GM23338 (cell line): ENCODE results near the gene PCDHB10. TPM values are rescaled to one million over a fixed set of nuclear protein-coding genes. Genes with fewer than 3 reads are reported as not detected.
"Not testable (repeated sequence)": the region's sequence is repeated elsewhere in the genome, so short reads cannot be mapped to it uniquely, and the experiment has no call there.

Experiments
- ATAC-seq: fragments of 200-7000 bp; cut with Tn5 transposase; 3 replicates; pipeline ENCODE4 v1.9.1; 2020
- DNase-seq: peaks from one replicate; pipeline ENCODE4 v3.0.0-alpha.2; 2015; ENCODE audit warnings: low spot score
- H2AFZ ChIP-seq: fragments of 200-600 bp; sonication (generic); 2 replicates; pipeline ENCODE4 v1.8.0; 2016; ENCODE audit warnings: antibody characterized with exemption, mild to moderate bottlenecking, moderate library complexity
- H3F3A ChIP-seq: fragments of 200-600 bp; sonication (generic); replicated peaks from 2 replicates; pipeline ENCODE4 v1.8.0; 2017; ENCODE audit warnings: antibody characterized with exemption, mixed run types, low read depth
- H3K27ac ChIP-seq: fragments of 200-600 bp; sonication (generic); 2 replicates; pipeline ENCODE4 v1.6.1; 2016; ENCODE audit warnings: low read depth
- H3K27me3 ChIP-seq: fragments of 200-600 bp; sonication (generic); 2 replicates; pipeline ENCODE4 v1.8.0; 2016; ENCODE audit warnings: mild to moderate bottlenecking, mixed run types, moderate library complexity; ENCODE audit not compliant: insufficient read depth
- H3K36me3 ChIP-seq: fragments of 200-600 bp; sonication (generic); 2 replicates; pipeline ENCODE4 v1.8.0; 2016; ENCODE audit warnings: mild to moderate bottlenecking; ENCODE audit not compliant: insufficient read depth
- H3K4me1 ChIP-seq: fragments of 200-600 bp; sonication (generic); 2 replicates; pipeline ENCODE4 v1.8.0; 2016; ENCODE audit warnings: mild to moderate bottlenecking, moderate library complexity; ENCODE audit not compliant: insufficient read depth
- H3K4me2 ChIP-seq: fragments of 200-600 bp; sonication (generic); 2 replicates; pipeline ENCODE4 v1.7.1; 2017; ENCODE audit warnings: mixed run types
- H3K4me3 ChIP-seq: fragments of 200-600 bp; sonication (generic); 2 replicates; pipeline ENCODE4 v1.6.1; 2016; ENCODE audit warnings: mixed run types
- H3K79me2 ChIP-seq: fragments of 200-600 bp; sonication (generic); replicated peaks from 2 replicates; pipeline ENCODE4 v1.8.0; 2017; ENCODE audit warnings: mild to moderate bottlenecking; ENCODE audit not compliant: insufficient read depth
- H3K9me2 ChIP-seq: fragments of 200-600 bp; sonication (generic); 2 replicates; pipeline ENCODE4 v1.8.0; 2017; ENCODE audit not compliant: insufficient read depth
- H4K20me1 ChIP-seq: fragments of 200-600 bp; sonication (generic); replicated peaks from 2 replicates; pipeline ENCODE4 v1.8.0; 2017; ENCODE audit warnings: mild to moderate bottlenecking; ENCODE audit not compliant: insufficient read depth
- H3K27ac Mint-ChIP-seq: 2 replicates; pipeline ENCODE4 v1.8.0; 2020; ENCODE audit warnings: inconsistent platforms, mild to moderate bottlenecking, moderate library complexity, mixed read lengths
- H3K27me3 Mint-ChIP-seq: 3 replicates; pipeline ENCODE4 v1.8.0; 2022; ENCODE audit warnings: low read depth, mild to moderate bottlenecking, moderate library complexity, mixed read lengths, inconsistent platforms; ENCODE audit not compliant: insufficient read depth, poor library complexity
- H3K36me3 Mint-ChIP-seq: 3 replicates; pipeline ENCODE4 v1.8.0; 2021; ENCODE audit warnings: low read depth, mild to moderate bottlenecking, inconsistent platforms, moderate library complexity, mixed read lengths
- H3K4me1 Mint-ChIP-seq: 3 replicates; pipeline ENCODE4 v1.8.0; 2020; ENCODE audit warnings: mild to moderate bottlenecking, inconsistent platforms, mixed read lengths
- H3K4me3 Mint-ChIP-seq: 3 replicates; pipeline ENCODE4 v1.8.0; 2021; ENCODE audit warnings: moderate library complexity, mild to moderate bottlenecking, inconsistent platforms, mixed read lengths
- H3K9me3 Mint-ChIP-seq: 3 replicates; pipeline ENCODE4 v1.8.0; 2020; ENCODE audit warnings: moderate library complexity, mild to moderate bottlenecking, inconsistent platforms, mixed read lengths
- polyA plus RNA-seq: library from polyadenylated mRNA; unstranded; fragments of >200 nt; fragmentation: Nextera tagmentation; extraction: Ambion mirVana; gene quantifications from 2 replicates; pipeline ENCODE4 v1.2.1, GENCODE V29; 2016
- total RNA-seq: library from RNA; depleted of rRNA; stranded (reverse); fragments of >200 nt; shearing (Covaris generic); gene quantifications from 2 replicates; pipeline ENCODE4 v1.2.3, GENCODE V29; 2014
- TF ChIP-seq, protein P1 (sequence below), 2 experiments: fragments of 200-600 bp in 1 of 2; sonication (generic) in 1 of 2; conservative IDR thresholded peaks; 2 replicates each; pipeline versions ENCODE4 v1.5.1 to v1.6.1; 2016 to 2017; ENCODE audit warnings: antibody characterized with exemption in 2 of 2, low read depth in 2 of 2, mild to moderate bottlenecking in 2 of 2, moderate library complexity in 1 of 2
- TF ChIP-seq, protein P2 (sequence below): fragments of 250-450 bp; sonication (Bioruptor Pico); IDR thresholded peaks from 2 replicates; pipeline ENCODE4 v1.5.0; 2020; ENCODE audit warnings: mild to moderate bottlenecking, moderate library complexity

PCDHB10 gene
- total and polyA plus RNA-seq, 2 experiments from 2014 or later = 1.6 to 2.7 TPM

DNA sequence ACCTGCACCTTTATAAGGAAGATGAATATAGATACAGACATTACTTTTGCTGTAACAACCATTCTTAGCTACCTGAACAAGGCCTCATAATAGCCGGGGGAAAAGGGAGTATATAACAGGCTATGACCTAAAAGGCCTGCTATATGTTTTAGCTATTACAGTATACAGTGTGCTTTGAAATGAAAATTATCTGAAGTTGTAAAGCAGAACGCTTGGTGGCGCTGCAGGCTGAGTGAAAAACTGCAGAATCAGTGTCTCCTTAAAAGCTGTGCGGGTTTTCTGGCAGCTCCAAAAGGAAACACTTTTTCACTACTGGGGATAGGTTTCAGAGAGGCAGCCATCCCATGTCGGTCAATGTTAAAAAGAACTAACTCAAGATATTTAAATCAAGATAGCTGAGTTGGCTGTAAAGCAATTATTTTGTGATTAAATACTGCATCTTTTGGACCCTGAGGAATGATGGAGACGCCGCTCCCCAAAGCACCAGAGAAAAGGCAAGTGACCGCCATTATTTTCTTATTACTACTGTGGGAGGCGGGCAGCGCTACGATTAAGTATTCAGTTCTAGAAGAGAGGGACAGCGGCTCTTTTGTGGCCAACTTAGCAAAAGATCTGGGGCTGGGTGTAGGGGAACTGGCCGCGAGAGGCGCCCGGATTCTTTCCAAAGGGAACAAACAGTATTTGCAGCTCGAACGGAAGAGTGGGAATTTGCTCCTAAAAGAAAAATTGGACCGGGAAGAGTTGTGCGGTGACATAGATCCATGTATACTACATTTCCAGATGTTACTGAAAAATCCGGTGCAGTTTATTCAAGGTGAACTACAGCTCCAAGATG lies 36.4 kb upstream of the PCDHB10 start:
- Histone ChIP-seq H3K79me2 (no peaks in the 10 kb centered on the region), H4K20me1 (no peaks in the 10 kb centered on the region), H3K4me2 (peak overlapping the region; percentile 26), H3K4me1 (no peaks in the 10 kb centered on the region), H3K4me3 (peak overlapping the region; percentile 28), H3F3A (no peaks in the 10 kb centered on the region), H3K27ac (no peak overlapping the region), H3K27me3 (no peaks in the 10 kb centered on the region), H3K36me3 (no peaks in the 10 kb centered on the region), H2AFZ (peak overlapping the region; percentile 34; the same call in 1 of the 2 replicates), H3K9me2 (no peaks in the 10 kb centered on the region)
- Mint-ChIP-seq H3K36me3 (peaks cover 31% of the 10 kb centered on the region), H3K9me3 (peaks cover 33% of the 10 kb centered on the region), H3K4me1 (no peaks in the 10 kb centered on the region), H3K27ac (peak overlapping the region; percentile 53; the same call in 1 of the 2 replicates), H3K27me3 (peaks cover 9% of the 10 kb centered on the region), H3K4me3 (peak overlapping the region; percentile 25; the same call in 1 of the 3 replicates)
- ATAC-seq (peak; percentile 88), DNase-seq (peak; percentile 86)
- TF ChIP-seq, protein P1, sequence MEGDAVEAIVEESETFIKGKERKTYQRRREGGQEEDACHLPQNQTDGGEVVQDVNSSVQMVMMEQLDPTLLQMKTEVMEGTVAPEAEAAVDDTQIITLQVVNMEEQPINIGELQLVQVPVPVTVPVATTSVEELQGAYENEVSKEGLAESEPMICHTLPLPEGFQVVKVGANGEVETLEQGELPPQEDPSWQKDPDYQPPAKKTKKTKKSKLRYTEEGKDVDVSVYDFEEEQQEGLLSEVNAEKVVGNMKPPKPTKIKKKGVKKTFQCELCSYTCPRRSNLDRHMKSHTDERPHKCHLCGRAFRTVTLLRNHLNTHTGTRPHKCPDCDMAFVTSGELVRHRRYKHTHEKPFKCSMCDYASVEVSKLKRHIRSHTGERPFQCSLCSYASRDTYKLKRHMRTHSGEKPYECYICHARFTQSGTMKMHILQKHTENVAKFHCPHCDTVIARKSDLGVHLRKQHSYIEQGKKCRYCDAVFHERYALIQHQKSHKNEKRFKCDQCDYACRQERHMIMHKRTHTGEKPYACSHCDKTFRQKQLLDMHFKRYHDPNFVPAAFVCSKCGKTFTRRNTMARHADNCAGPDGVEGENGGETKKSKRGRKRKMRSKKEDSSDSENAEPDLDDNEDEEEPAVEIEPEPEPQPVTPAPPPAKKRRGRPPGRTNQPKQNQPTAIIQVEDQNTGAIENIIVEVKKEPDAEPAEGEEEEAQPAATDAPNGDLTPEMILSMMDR (conservative IDR thresholded peaks at IDR 0.05; ENCODE audit: low read depth in 2 of 2) = peak; percentile 81 to 91
- TF ChIP-seq, protein P2, sequence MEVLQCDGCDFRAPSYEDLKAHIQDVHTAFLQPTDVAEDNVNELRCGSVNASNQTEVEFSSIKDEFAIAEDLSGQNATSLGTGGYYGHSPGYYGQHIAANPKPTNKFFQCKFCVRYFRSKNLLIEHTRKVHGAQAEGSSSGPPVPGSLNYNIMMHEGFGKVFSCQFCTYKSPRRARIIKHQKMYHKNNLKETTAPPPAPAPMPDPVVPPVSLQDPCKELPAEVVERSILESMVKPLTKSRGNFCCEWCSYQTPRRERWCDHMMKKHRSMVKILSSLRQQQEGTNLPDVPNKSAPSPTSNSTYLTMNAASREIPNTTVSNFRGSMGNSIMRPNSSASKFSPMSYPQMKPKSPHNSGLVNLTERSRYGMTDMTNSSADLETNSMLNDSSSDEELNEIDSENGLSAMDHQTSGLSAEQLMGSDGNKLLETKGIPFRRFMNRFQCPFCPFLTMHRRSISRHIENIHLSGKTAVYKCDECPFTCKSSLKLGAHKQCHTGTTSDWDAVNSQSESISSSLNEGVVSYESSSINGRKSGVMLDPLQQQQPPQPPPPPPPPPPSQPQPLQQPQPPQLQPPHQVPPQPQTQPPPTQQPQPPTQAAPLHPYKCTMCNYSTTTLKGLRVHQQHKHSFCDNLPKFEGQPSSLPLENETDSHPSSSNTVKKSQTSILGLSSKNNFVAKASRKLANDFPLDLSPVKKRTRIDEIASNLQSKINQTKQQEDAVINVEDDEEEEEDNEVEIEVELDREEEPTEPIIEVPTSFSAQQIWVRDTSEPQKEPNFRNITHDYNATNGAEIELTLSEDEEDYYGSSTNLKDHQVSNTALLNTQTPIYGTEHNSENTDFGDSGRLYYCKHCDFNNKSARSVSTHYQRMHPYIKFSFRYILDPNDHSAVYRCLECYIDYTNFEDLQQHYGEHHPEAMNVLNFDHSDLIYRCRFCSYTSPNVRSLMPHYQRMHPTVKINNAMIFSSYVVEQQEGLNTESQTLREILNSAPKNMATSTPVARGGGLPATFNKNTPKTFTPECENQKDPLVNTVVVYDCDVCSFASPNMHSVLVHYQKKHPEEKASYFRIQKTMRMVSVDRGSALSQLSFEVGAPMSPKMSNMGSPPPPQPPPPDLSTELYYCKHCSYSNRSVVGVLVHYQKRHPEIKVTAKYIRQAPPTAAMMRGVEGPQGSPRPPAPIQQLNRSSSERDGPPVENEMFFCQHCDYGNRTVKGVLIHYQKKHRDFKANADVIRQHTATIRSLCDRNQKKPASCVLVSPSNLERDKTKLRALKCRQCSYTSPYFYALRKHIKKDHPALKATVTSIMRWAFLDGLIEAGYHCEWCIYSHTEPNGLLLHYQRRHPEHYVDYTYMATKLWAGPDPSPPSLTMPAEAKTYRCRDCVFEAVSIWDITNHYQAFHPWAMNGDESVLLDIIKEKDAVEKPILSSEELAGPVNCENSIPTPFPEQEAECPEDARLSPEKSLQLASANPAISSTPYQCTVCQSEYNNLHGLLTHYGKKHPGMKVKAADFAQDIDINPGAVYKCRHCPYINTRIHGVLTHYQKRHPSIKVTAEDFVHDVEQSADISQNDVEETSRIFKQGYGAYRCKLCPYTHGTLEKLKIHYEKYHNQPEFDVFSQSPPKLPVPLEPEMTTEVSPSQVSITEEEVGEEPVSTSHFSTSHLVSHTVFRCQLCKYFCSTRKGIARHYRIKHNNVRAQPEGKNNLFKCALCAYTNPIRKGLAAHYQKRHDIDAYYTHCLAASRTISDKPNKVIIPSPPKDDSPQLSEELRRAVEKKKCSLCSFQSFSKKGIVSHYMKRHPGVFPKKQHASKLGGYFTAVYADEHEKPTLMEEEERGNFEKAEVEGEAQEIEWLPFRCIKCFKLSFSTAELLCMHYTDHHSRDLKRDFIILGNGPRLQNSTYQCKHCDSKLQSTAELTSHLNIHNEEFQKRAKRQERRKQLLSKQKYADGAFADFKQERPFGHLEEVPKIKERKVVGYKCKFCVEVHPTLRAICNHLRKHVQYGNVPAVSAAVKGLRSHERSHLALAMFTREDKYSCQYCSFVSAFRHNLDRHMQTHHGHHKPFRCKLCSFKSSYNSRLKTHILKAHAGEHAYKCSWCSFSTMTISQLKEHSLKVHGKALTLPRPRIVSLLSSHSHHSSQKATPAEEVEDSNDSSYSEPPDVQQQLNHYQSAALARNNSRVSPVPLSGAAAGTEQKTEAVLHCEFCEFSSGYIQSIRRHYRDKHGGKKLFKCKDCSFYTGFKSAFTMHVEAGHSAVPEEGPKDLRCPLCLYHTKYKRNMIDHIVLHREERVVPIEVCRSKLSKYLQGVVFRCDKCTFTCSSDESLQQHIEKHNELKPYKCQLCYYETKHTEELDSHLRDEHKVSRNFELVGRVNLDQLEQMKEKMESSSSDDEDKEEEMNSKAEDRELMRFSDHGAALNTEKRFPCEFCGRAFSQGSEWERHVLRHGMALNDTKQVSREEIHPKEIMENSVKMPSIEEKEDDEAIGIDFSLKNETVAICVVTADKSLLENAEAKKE (CRISPR knock-in tag) = no peak

DNA sequence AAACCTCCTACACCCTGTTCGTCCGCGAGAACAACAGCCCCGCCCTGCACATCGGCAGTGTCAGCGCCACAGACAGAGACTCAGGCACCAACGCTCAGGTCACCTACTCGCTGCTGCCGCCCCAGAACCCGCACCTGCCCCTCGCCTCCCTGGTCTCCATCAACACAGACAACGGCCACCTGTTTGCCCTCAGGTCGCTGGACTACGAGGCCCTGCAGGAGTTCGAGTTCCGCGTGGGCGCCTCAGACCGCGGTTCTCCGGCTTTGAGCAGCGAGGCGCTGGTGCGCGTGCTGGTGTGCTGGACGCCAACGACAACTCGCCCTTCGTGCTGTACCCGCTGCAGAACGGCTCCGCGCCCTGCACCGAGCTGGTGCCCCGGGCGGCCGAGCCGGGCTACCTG lies 34.8 kb upstream of the PCDHB10 start:
- H4K20me1 ChIP-seq, ATAC-seq: not testable (repeated sequence)

DNA sequence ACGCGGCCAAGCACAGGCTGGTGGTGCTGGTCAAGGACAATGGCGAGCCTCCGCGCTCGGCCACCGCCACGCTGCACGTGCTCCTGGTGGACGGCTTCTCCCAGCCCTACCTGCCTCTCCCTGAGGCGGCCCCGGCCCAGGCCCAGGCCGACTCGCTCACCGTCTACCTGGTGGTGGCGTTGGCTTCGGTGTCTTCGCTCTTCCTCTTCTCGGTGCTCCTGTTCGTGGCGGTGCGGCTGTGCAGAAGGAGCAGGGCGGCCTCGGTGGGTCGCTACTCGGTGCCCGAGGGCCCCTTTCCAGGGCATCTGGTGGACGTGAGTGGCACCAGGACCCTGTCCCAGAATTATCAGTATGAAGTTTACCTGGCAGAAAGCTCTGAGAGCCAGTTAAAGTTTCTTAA lies 34.3 kb upstream of the PCDHB10 start:
- H3K27me3 Mint-ChIP-seq, H3K4me3 Mint-ChIP-seq, H3K4me1 Mint-ChIP-seq, ATAC-seq, H4K20me1 ChIP-seq, H3K27me3 ChIP-seq, H3K9me2 ChIP-seq, H2AFZ ChIP-seq, H3K27ac ChIP-seq, H3K4me2 ChIP-seq, H3K79me2 ChIP-seq, DNase-seq, H3K4me3 ChIP-seq, H3K27ac Mint-ChIP-seq, H3K36me3 ChIP-seq, H3F3A ChIP-seq, H3K4me1 ChIP-seq: not testable (repeated sequence)
- Mint-ChIP-seq H3K9me3 (peaks cover 23% of the 10 kb centered on the region; the same call in 2 of the 3 replicates), H3K36me3 (peaks cover 18% of the 10 kb centered on the region)

More for the DNA sequence above, 34.8 kb upstream of the PCDHB10 start:
- not testable (repeated sequence) for H3K27ac ChIP-seq, H3K4me3 Mint-ChIP-seq, H3K4me2 ChIP-seq, H3K27me3 ChIP-seq, H3K36me3 ChIP-seq, H3K4me3 ChIP-seq, H3K4me1 ChIP-seq, H2AFZ ChIP-seq, DNase-seq, H3K79me2 ChIP-seq, H3F3A ChIP-seq, H3K4me1 Mint-ChIP-seq, H3K27me3 Mint-ChIP-seq, H3K27ac Mint-ChIP-seq, H3K9me2 ChIP-seq
- Mint-ChIP-seq H3K36me3 (peaks cover 19% of the 10 kb centered on the region), H3K9me3 (peaks cover 26% of the 10 kb centered on the region; the same call in 2 of the 3 replicates)
